ENCODE measurements around the gene FEZF1. TPM values are rescaled to one million over a fixed set of nuclear protein-coding genes. Genes with fewer than 3 reads are reported as not detected.
"Not testable (repeated sequence)": the region's sequence is repeated elsewhere in the genome, so short reads cannot be mapped to it uniquely, and the experiment has no call there.

FEZF1 gene
- total RNA-seq, 1 experiment from 2014 or later, result 114 TPM

DNA sequence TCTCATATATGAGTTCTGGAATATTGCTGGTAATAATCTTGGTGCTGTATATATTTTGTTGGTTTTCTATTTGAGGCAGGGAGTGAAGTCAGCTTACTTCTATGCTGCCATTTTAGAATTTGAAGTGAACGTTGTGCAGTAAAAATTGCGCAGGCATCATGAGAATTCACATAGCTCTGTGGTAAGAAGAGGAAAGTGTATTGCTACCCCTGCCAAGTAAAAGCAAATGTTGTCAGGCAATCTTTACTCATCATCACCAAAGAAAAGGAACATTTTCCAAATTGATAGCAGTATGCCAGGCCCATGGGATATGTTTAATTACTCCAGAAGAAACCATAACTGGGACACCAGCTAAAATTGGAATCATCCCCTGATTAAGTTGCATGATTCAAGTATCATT lies 13.4 kb downstream of the FEZF1 start:
- H3K36me3 ChIP-seq (ENCODE audit: insufficient read depth, low read length, poor library complexity, severe bottlenecking), result no peaks in the 10 kb centered on the region
- no peak for TF ChIP-seq EZH2 (IDR thresholded peaks at IDR 0.05; ENCODE audit: borderline replicate concordance, low read depth, low read length, poor library complexity, severe bottlenecking)
- POLR2A ChIA-PET (ENCODE audit: low non-redundant PET), result no interaction called here
- H3K27me3 ChIP-seq (replicated peaks; ENCODE audit: insufficient read depth, low read depth, low read length, poor library complexity), result no peaks in the 10 kb centered on the region
- H3K4me1 ChIP-seq (ENCODE audit: insufficient read depth, low read length, poor library complexity, severe bottlenecking), result peaks cover 3% of the 10 kb centered on the region
- intact Hi-C loops (cut with micrococcal nuclease; ENCODE audit: unreplicated experiment), result no loop called here
- CTCF ChIA-PET, result no interaction called here
- no peak overlapping the region for H3K27ac ChIP-seq (ENCODE audit: low read depth, low read length, poor library complexity, severe bottlenecking)
- H3K4me3 ChIP-seq (ENCODE audit: low read depth, low read length, poor library complexity, severe bottlenecking), result no peak overlapping the region
- peaks cover 5% of the 10 kb centered on the region for H3K9me3 ChIP-seq (ENCODE audit: low read depth, low read length, poor library complexity, severe bottlenecking)
- no peak for DNase-seq (ENCODE audit: low spot score)
- BruUV-seq (replicated peaks), result no TSS peak

DNA sequence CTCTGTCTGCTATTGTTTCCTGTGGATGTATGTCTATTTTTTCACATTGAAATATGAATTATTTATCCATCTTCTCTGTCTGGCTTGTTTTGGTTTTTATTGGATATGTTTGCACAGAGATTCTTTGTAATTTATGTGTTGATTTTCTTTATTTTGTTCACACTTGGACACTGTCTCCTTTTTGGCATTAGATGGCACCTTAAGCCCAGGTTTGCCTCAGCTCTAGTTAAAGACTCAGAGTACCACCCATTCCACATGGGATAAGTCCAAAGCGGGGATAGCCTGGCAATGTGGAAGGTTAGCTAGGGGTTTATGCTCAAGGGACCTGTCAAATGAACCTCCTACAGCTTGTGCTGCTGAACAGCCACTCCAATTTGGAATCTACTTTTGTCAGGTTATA lies 14.1 kb downstream of the FEZF1 start:
- BruUV-seq (replicated peaks), result no TSS peak
- DNase-seq (ENCODE audit: low spot score), result no peak
- Histone ChIP-seq H3K9me3 (ENCODE audit: low read depth, low read length, poor library complexity, severe bottlenecking) (peaks cover 5% of the 10 kb centered on the region), H3K4me1 (ENCODE audit: insufficient read depth, low read length, poor library complexity, severe bottlenecking) (no peaks in the 10 kb centered on the region), H3K27ac (ENCODE audit: low read depth, low read length, poor library complexity, severe bottlenecking) (no peak overlapping the region), H3K4me3 (ENCODE audit: low read depth, low read length, poor library complexity, severe bottlenecking) (no peak overlapping the region), H3K27me3 (replicated peaks; ENCODE audit: insufficient read depth, low read depth, low read length, poor library complexity) (no peaks in the 10 kb centered on the region), H3K36me3 (ENCODE audit: insufficient read depth, low read length, poor library complexity, severe bottlenecking) (no peaks in the 10 kb centered on the region)
- ChIA-PET POLR2A (ENCODE audit: low non-redundant PET) (no interaction called here), CTCF (no interaction called here)
- TF ChIP-seq, protein P1, sequence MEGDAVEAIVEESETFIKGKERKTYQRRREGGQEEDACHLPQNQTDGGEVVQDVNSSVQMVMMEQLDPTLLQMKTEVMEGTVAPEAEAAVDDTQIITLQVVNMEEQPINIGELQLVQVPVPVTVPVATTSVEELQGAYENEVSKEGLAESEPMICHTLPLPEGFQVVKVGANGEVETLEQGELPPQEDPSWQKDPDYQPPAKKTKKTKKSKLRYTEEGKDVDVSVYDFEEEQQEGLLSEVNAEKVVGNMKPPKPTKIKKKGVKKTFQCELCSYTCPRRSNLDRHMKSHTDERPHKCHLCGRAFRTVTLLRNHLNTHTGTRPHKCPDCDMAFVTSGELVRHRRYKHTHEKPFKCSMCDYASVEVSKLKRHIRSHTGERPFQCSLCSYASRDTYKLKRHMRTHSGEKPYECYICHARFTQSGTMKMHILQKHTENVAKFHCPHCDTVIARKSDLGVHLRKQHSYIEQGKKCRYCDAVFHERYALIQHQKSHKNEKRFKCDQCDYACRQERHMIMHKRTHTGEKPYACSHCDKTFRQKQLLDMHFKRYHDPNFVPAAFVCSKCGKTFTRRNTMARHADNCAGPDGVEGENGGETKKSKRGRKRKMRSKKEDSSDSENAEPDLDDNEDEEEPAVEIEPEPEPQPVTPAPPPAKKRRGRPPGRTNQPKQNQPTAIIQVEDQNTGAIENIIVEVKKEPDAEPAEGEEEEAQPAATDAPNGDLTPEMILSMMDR (conservative IDR thresholded peaks at IDR 0.05; ENCODE audit: low read depth, low read length), result no peak
- no peak for TF ChIP-seq EZH2 (IDR thresholded peaks at IDR 0.05; ENCODE audit: borderline replicate concordance, low read depth, low read length, poor library complexity, severe bottlenecking)
- intact Hi-C loops (cut with micrococcal nuclease; ENCODE audit: unreplicated experiment), result no loop called here

DNA sequence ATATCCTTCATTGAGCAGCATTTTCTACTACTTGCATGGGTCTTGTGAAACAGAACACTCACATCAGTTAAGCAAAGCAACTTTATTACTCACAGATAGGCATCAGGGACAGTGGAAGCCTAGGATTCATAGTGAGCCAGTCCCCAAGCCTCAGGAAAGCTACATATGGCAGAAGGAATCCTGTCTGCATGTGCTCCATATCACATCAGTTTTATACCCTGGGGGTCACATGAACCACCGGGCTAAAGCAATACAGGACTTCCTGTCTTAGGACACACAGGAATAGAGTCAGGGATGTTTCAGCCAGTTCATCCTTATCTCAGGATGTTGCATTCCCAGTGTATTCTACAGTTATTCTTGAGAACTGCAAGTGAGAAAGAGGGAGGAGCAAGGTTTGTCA lies 15.1 kb downstream of the FEZF1 start:
- no peak overlapping the region for H3K27ac ChIP-seq (ENCODE audit: low read depth, low read length, poor library complexity, severe bottlenecking)
- intact Hi-C loops (cut with micrococcal nuclease; ENCODE audit: unreplicated experiment), result no loop called here
- POLR2A ChIA-PET (ENCODE audit: low non-redundant PET), result no interaction called here

DNA sequence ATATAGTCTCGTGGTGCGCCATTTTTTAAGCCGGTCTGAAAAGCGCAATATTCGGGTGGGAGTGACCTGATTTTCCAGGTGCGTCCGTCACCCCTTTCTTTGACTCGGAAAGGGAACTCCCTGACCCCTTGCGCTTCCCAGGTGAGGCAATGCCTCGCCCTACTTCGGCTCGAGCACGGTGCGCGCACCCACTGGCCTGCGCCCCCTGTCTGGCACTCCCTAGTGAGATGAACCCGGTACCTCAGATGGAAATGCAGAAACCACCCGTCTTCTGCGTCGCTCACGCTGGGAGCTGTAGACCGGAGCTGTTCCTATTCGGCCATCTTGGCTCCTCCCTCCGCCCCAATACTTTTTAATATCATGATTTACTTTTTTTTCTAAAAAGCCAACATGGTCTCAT lies 19.9 kb downstream of the FEZF1 start:
- H3K9me3 ChIP-seq (ENCODE audit: low read depth, low read length, poor library complexity, severe bottlenecking); POLR2A ChIA-PET (ENCODE audit: low non-redundant PET); intact Hi-C loops (cut with micrococcal nuclease; ENCODE audit: unreplicated experiment); H3K27me3 ChIP-seq (replicated peaks; ENCODE audit: insufficient read depth, low read depth, low read length, poor library complexity); H3K27ac ChIP-seq (ENCODE audit: low read depth, low read length, poor library complexity, severe bottlenecking); H3K4me3 ChIP-seq (ENCODE audit: low read depth, low read length, poor library complexity, severe bottlenecking); H3K36me3 ChIP-seq (ENCODE audit: insufficient read depth, low read length, poor library complexity, severe bottlenecking); DNase-seq (ENCODE audit: low spot score); CTCF ChIA-PET; H3K4me1 ChIP-seq (ENCODE audit: insufficient read depth, low read length, poor library complexity, severe bottlenecking); BruUV-seq (replicated peaks): not testable (repeated sequence)

More for the DNA sequence above, 15.1 kb downstream of the FEZF1 start:
- no peaks in the 10 kb centered on the region for H3K27me3 ChIP-seq (replicated peaks; ENCODE audit: insufficient read depth, low read depth, low read length, poor library complexity)
- H3K4me3 ChIP-seq (ENCODE audit: low read depth, low read length, poor library complexity, severe bottlenecking), result no peak overlapping the region
- TF ChIP-seq EZH2 (IDR thresholded peaks at IDR 0.05; ENCODE audit: borderline replicate concordance, low read depth, low read length, poor library complexity, severe bottlenecking), result no peak
- TF ChIP-seq, protein P1 (conservative IDR thresholded peaks at IDR 0.05; ENCODE audit: low read depth, low read length), result no peak
- peaks cover 5% of the 10 kb centered on the region for H3K9me3 ChIP-seq (ENCODE audit: low read depth, low read length, poor library complexity, severe bottlenecking)
- BruUV-seq (replicated peaks), result no TSS peak
- H3K36me3 ChIP-seq (ENCODE audit: insufficient read depth, low read length, poor library complexity, severe bottlenecking), result no peaks in the 10 kb centered on the region
- no peaks in the 10 kb centered on the region for H3K4me1 ChIP-seq (ENCODE audit: insufficient read depth, low read length, poor library complexity, severe bottlenecking)
- no peak for DNase-seq (ENCODE audit: low spot score)
- CTCF ChIA-PET, result no interaction called here

All from A673 (cell line).